ENCODE results near the gene KIAA1958.

DNA sequence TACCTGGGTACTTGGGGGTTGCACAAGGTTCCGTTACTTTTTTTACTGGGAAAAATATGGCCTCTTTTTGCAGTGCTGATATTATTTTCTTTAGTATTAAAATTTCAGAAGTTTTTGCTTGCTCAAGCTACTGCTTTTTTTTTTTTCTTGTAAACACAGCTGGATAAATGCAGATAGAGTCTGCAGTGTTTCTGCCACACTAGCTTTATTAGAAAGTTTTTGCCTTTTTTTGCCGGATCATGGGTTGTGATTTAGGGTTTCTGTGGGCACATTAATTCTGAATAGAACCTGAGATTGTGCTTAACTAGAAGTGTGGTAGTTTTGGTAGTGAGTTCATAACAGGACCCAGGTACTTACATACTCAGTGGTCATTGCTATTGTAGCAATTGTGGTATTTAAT, 19.9 kb downstream of the KIAA1958 start:
- no peak for TF ChIP-seq POLR2A (IDR thresholded peaks at IDR 0.05)
- TF ChIP-seq, protein P1, sequence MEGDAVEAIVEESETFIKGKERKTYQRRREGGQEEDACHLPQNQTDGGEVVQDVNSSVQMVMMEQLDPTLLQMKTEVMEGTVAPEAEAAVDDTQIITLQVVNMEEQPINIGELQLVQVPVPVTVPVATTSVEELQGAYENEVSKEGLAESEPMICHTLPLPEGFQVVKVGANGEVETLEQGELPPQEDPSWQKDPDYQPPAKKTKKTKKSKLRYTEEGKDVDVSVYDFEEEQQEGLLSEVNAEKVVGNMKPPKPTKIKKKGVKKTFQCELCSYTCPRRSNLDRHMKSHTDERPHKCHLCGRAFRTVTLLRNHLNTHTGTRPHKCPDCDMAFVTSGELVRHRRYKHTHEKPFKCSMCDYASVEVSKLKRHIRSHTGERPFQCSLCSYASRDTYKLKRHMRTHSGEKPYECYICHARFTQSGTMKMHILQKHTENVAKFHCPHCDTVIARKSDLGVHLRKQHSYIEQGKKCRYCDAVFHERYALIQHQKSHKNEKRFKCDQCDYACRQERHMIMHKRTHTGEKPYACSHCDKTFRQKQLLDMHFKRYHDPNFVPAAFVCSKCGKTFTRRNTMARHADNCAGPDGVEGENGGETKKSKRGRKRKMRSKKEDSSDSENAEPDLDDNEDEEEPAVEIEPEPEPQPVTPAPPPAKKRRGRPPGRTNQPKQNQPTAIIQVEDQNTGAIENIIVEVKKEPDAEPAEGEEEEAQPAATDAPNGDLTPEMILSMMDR (IDR thresholded peaks at IDR 0.05), result no peak
